ENCODE results near the gene MYH14.
A peak's percentile ranks its signal among the peaks of the same experiment; 100 is the strongest.

MYH14 gene

DNA sequence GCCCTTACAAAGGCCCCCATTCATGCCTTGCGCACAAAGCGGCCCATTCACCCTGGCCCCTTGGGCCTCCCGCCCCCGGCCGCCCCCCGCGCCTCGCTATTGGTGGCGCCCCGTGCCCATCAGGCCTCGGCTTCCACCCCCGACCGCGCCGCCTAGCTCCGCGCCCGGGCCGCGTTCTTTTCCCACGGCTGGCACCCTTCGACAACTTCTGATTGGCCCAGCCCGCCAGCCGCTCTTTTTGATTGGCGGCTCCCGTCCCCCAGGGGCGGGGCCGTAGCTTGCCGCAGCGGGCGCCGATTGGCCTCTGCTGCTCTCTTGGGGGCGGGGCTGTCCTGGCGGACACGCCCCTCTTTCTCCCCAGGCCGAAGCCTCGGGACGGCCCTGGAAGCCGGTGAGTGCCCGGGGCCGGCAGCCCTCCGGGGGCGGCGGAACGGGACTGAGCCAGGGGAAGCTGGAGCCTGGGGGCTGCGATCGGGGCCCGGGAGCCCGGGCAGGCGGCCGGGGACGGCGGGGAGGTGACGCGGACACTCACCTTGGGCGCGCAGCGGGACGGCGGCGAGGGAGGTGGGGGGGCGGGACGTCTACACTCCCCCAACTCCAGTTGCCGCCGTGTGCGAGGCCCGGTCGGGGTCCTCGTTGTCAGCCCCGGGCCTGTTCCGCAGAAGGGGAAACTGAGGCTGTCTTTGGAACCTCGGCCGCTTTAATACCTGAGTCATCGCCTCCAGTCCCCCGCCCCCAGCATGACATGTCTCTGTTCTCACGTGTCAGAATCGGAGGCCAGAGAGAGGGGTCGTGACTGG is at the start of gene MYH14:
TSS of gene MYH14 (plus strand) at position 342 of the 800 bp plus-strand sequence. CDS start 6,744 bp downstream, outside the sequence.
- DNase-seq = peak; percentile 94

GRCh38 chr19:50154529-50154928 is 48.9 kb upstream of the MYH14 start:
- no peak for DNase-seq

DNA sequence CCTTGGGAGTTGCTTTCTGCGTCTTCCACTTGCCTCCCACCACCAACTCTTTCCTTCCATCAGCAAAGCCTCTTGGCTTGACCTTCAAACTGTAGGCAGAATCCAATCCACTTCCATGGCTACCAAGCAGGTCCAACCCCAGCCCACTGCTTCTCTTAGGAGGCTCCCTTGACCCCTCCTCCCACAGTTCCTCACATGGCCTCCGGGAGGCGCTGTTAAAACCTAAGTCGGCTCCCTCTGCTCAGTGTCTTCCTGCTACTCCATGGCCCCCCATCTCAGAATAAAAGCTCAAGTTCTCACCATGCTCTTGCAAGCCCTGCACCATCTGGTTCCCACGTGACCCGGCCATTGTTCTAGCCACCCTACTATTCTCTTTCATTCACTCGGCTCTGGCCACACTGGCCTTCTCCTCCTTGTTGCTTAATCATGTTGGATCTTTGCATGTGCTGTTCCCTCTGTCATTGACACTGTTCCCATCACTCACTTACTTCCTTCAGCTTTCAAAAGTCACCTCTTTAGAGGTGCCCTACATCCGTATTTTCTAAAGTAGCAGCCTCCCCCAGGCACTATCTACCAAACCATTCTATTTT is 47.8 kb upstream of the MYH14 start:
- no peak for DNase-seq

GRCh38 chr19:50158577-50158976 is 44.8 kb upstream of the MYH14 start:
- no peak for DNase-seq

GRCh38 chr19:50159078-50159477 is 44.3 kb upstream of the MYH14 start:
- DNase-seq = no peak

DNA sequence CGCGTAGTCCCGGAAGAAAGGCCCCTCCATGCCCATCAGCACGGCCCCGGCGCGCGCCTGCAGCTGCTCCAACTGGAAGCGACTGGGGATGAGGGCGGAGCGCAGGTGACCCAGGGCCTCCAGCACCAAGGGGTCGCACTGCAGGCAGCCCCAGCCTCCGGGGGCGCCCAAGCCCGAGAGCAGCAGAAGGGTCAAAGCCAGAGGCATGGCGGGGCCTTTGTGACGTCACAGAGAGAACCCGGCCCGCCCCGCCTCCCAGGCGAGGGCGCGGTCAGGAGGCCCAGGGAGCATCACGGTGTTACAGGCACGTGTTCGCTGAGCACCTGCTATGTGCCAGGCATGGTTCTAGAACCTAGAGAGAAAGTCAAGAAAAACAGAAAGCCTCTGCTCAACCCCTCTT is 40.4 kb upstream of the MYH14 start, which contains the start of gene IZUMO2:
TSS of gene IZUMO2 (minus strand) at position 294 of the 400 bp plus-strand sequence. CDS start at position 207, 87 bp downstream.
- DNase-seq = no peak

GRCh38 chr19:50167314-50167721 is 36.1 kb upstream of the MYH14 start:
- DNase-seq = no peak

DNA sequence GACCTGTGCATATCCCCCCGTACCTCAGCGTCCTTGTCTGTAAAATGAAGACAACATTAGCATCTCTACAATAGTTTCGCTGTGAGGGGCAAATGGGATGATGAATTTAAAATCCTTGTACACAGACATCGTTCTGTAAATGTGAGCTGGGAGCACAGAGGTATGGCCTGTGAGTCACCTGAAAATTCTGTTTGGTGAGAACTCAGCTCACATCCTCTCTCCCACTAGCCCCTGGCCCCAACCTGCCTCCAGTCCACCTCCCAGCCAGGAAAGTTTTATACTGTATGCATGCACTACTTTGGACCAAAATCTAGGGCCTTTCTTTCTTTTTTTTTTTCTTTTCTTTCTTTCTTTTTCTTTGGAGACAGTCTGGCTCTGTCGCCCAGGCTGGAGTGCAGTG is 31.7 kb upstream of the MYH14 start:
- DNase-seq = no peak

DNA sequence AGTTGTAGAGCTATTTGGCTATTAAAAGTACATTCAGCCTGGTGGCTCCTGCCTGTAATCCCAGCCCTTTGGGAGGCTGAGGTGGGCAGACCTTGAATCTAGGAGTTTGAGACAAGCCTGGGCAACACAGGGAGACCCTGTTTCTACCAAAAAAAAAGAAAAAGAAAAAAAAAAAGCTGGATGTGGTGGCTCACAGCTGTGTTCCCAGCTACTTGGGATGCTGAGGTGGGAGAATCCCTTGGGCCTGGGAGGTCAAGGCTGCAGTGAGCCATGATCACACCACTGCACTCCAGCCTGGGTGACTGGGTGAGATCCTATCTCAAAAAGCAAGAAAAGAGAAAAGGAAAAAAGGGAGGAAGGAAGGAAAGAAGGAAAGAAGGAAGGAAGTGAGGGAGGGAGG is 30.7 kb upstream of the MYH14 start:
- DNase-seq = no peak

GRCh38 chr19:50173127-50173526 is 30.3 kb upstream of the MYH14 start:
- DNase-seq = no peak

GRCh38 chr19:50174100-50174793 is 29.2 kb upstream of the MYH14 start:
- no peak for DNase-seq

GRCh38 chr19:50175924-50176323 is 27.5 kb upstream of the MYH14 start:
- DNase-seq = no peak

DNA sequence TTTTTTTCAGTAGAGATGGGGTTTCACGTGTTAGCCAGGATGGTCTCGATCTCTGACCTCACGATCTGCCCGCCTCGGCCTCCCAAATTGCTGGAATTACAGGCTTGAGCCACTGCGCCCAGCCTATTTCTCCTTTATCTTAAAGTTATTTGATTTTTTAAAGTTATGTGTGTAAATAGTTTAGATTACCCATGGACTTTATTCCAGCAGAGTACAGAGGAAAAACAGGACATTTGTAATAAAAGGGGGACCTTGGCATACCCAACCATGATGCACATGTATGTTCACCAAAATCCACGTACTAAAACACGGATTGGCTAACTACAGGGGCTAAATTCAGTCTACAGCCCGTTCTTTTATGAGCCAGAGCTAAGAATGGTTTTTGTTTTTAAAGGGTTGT is 26.6 kb upstream of the MYH14 start:
- DNase-seq = no peak

- no peak for DNase-seq
Measured at GRCh38 chr19:50178320-50178719, 25.1 kb upstream of the MYH14 start.

DNA sequence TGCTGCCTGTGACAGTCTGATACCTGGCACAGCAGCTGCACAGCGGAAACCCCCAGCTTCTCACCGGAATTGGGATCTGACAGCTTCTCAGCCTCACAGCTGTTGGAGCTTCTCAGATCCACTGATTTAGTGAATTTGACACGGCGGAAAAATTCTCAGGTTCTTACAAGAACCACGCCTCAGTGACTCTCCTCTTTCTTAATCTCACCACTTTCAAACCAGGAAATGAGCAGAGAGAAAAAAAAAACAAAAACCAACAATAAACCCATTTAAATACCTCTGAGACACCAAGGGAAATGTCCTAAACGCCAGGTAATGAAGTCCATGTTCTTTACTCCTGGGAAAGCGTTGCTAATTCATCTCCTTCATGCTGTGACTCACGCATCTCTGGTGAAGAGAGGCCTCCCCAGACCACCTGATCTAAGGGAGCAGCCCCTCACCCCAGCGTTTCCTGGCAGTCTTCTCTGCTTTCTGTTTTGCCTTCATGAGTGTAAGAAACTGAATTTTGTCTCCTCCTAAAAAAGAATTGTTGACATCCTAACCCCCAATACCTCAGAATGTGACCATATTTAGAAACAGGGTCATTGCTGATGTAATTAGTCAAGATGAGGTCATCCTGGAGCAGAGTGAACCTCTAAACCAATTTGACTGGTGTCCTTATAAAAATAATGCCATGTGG is 24.4 kb upstream of the MYH14 start:
- DNase-seq = no peak

- no peak for DNase-seq
Measured at GRCh38 chr19:50181121-50181520, 22.3 kb upstream of the MYH14 start.

- DNase-seq = no peak
Measured at GRCh38 chr19:50184196-50184595, 19.2 kb upstream of the MYH14 start.

DNA sequence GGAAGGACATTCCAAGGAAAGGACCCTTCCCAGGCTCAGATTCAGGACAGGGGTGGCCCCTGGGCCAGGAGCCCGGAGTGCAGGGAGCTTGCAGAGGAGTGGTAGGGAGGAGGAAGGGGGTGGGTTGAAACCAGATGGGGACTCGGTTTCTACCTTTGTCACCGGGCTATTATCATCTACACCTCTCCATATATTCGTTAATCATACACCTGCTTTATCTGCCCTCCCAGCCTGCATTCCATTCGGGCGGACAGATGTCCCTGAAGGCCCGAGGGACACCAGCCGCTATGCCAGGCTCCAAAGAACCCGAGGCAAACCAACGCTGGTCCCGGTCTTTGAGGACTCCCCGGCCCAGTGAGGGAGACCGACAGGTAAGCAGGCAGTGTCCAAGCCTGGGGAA is 15.5 kb upstream of the MYH14 start:
- no peak for DNase-seq

DNA sequence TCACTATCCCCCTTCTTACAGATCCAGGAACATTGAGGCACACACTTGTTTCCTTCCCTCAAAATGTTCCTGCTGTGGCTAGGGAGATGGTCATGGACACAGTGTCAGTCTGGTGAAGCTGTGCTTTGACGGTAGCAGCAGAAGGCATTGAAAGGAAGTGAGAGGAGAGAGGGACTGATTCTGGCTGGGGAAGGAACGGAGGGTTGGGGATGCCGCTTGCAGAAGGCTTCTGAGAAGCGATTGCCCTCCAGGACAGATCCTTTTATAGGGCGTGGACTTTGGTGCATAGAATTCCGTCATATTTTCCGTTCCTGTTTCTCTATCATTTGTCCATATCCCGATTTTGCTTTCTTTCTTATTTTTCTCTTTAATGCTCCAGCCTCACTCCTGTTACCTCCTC is 14.1 kb upstream of the MYH14 start:
- no peak for DNase-seq

DNA sequence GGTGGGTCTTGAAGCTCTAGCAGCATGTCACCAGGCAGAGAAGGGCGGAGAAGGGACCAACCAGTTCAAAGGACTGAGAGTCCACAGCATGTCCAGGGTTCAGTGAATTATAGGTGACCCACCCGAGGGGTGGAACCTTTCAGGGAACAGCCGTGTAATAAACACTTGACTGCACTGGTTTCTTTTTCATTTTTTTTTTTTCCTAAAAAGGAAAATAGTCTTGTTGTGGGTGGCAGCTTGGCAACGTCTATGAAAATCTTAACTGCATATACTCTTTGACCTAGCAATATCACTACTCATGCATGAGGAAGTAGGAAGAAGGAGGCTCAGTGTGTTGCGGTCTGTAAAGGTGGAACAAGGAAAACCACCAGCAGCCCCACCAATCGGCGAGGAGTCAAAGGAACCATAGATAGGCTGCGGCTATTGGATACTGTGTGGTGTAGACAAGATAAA is 13.0 kb upstream of the MYH14 start:
- no peak for DNase-seq

DNA sequence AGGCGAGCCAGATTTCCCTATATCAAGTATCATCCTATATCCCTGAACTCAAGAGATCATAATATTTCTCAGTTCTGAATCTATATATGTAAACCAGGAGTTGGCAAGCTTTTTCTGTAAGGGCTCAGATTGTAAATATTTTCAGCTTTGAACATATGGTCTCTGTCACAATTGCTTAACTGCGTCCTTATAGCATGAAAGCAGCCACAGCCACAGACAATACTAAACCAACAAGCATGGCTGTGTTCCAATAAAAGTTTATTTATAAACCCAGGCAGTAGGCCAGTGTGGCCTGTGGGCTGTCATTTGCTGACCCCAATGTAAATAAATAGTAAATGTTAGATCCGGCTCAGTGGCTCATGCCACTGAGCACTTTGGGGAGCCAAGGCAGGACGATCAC is 12.2 kb upstream of the MYH14 start:
- DNase-seq = no peak

GRCh38 chr19:50192463-50193211 is 10.8 kb upstream of the MYH14 start:
- no peak for DNase-seq

- no peak for DNase-seq
Measured at GRCh38 chr19:50195224-50195623, 8.2 kb upstream of the MYH14 start.
